ENCODE results near the gene POLR3A.
A peak's percentile ranks its signal among the peaks of the same experiment; 100 is the strongest.

POLR3A gene

DNA sequence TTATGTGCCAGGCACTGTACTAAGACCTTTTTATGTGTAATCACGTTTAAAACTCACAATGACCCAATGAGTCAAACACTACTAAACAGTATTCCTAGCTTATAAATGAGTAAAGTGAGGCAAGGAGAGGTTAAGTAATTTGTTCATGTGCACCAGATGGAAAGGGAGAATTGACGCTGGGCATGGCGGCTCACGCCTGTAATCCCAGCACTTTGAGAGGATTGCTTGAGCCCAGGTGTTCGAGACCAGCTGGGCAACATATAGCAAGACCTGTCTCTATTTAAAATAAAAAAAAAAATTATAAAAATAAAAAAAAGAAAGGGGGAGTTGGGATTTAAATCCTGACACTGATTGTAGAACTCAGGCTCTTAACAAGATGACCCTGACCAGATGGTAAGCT lies 56.0 kb downstream of the POLR3A start:
- TF ChIP-seq Cebpa-rat (IDR thresholded peaks at IDR 0.05) = no peak
- no peak overlapping the region for H3K4me2 ChIP-seq
- no peaks in the 10 kb centered on the region for H3K9me3 ChIP-seq (replicated peaks in 1 of 11)
- no peaks in the 10 kb centered on the region for H3K27me3 ChIP-seq
- peaks cover 10 to 16% (median 13%) of the 10 kb centered on the region in 10 experiments for H3K4me1 ChIP-seq
- no peak overlapping the region for H3K9ac ChIP-seq
- no peak overlapping the region for H3K27ac ChIP-seq
- peaks cover 35 to 50% (median 40%) of the 10 kb centered on the region in 11 experiments for H3K36me3 ChIP-seq
- peaks cover 0 to 11% (median 0%) of the 10 kb centered on the region in 11 experiments; a peak in 2 of 22 replicates for H4K20me1 ChIP-seq
- no peak overlapping the region for H3K4me3 ChIP-seq

DNA sequence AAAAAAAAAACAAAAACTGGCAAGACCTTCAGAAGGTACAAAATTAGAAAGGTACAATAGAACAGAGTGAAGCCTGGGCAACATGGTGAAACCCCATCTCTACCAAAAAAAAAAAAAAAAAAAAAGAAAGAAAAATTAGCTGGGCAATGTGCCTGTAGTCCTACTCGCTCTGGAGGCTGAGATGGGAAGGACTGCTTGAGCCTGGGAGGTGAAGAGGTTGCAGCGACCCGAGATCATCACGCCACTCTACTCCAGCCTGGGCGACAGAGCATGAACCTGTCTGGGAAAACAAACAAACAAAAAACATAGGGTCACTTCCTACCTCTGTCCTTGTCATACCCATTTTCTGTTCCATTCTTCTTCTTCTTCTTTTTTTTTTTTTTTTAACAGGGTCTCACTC lies 57.2 kb downstream of the POLR3A start:
- Histone ChIP-seq H3K27me3 (no peaks in the 10 kb centered on the region), H4K20me1 (peaks cover 0 to 5% (median 0%) of the 10 kb centered on the region in 11 experiments; a peak in 2 of 22 replicates), H3K9me3 (replicated peaks in 1 of 11) (no peaks in the 10 kb centered on the region), H3K9ac (no peak overlapping the region), H3K27ac (no peak overlapping the region), H3K4me2 (no peak overlapping the region), H3K4me1 (peaks cover 14 to 22% (median 18%) of the 10 kb centered on the region in 10 experiments), H3K4me3 (no peak overlapping the region), H3K36me3 (peaks cover 24 to 39% (median 28%) of the 10 kb centered on the region in 11 experiments)
- no peak for TF ChIP-seq Cebpa-rat (IDR thresholded peaks at IDR 0.05)

DNA sequence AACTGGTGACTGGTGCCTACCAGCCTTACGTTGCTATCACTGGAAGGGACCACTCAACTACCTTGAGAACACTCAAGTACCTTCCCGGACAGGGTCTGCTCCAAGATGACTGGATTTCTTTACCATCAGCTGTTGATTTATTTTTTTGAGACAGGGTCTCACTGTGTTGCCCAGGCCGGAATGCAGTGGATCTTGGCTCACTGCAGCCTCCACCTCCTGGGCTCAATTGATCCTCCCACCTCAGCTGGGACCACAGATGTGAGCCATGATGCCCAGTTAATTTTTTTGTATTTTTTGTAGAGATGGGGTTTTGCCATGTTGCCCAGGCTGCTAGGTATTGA lies 57.5 kb downstream of the POLR3A start:
- Histone ChIP-seq H3K4me3 (no peak overlapping the region), H3K27me3 (no peaks in the 10 kb centered on the region), H3K9ac (no peak overlapping the region; a peak in 1 of 22 replicates), H3K4me2 (peak overlapping the region in 10 of 11 experiments; percentile 49 to 78 (median 65); a peak in 16 of 22 replicates), H3K27ac (peak overlapping the region in 10 of 11 experiments; percentile 44 to 71 (median 56); a peak in 16 of 22 replicates), H3K4me1 (peaks cover 14 to 25% (median 21%) of the 10 kb centered on the region in 10 experiments), H4K20me1 (peaks cover 0 to under 1% (median 0%) of the 10 kb centered on the region in 11 experiments; a peak in 2 of 22 replicates), H3K36me3 (peaks cover 20 to 35% (median 25%) of the 10 kb centered on the region in 11 experiments), H3K9me3 (replicated peaks in 1 of 11) (no peaks in the 10 kb centered on the region)
- TF ChIP-seq Cebpa-rat (IDR thresholded peaks at IDR 0.05) = no peak

DNA sequence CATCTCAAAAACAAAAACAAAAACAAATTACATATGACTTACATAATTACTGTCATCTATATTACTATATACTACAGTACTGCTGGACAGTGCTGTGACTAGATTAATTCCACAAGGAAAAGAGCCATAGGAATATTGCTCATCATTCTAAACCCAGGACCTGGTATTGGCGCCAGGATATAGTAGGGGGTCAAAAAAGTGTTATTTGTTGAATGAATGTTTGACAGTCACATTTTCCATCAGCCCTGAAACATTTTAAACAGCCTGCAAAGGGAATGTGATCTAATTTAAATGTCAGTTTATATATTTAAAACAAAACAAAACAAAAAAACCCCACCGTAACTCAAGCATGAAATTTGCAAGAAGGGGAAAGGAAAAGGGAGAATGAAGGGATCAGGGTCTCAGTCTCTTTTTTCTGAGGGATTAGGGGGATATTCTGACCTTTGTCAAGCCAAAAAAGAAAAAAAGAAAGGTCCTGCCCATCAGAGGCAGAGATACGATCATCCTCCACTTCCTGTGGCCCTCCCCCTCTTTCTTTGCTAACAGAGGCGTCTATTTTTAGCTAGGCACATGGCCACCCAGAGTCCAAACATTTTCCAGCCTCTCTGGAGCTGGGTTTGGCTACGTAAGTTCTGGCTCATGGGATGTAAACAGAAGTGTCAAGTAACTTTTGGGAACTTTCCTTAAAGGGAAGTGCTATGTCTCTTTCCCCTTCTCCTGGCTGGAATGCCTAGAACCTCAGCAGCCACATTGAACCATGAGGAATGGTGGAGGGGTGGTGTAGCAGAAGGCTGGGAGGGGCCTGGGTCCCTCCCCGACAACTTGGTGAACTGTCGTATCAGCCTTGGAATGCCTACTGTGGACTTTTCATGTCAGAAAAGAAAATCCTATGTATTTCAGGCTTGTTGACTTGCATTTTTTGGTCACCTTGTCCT lies 58.2 kb downstream of the POLR3A start:
- no peak for TF ChIP-seq Cebpa-rat (IDR thresholded peaks at IDR 0.05)
- H3K9me3 ChIP-seq (replicated peaks in 1 of 11) = 0 out of 22 replicates have a peak, but pooled peaks cover 0 to 2% (median 0%) of the 10 kb centered on the region in 11 experiments

DNA sequence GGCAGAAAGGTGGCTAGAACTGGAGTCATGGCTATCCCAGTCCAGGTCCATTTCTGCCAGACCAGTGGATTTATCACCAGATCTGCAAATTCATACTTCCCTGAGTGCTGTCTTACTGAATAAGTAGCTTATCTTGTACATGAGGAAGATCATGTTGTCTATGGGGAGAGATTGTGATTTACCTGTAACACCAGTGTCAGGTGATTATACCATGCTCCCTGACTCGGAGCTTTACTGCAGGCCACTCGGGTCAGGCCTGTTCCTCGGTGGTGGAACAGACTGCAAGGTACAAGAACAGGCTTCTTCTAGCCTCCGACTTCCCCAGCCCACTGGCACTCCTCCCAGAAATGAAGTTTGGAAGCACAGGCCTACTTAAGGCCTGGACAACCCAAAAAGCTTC lies 60.2 kb downstream of the POLR3A start:
- TF ChIP-seq Cebpa-rat (IDR thresholded peaks at IDR 0.05) = no peak
- Histone ChIP-seq H3K9me3 (replicated peaks in 1 of 11) (peaks cover 4 to 23% (median 18%) of the 10 kb centered on the region in 11 experiments), H3K9ac (no peak overlapping the region), H3K4me2 (no peak overlapping the region), H3K27me3 (no peaks in the 10 kb centered on the region), H3K4me3 (no peak overlapping the region), H3K27ac (no peak overlapping the region), H3K4me1 (peaks cover 14 to 29% (median 25%) of the 10 kb centered on the region in 10 experiments), H4K20me1 (no peaks in the 10 kb centered on the region), H3K36me3 (peaks cover 0 to 10% (median 0%) of the 10 kb centered on the region in 11 experiments; a peak in 5 of 22 replicates)

More for the DNA sequence above, 58.2 kb downstream of the POLR3A start:
- H3K4me2 ChIP-seq = peak overlapping the region; percentile 49 to 78 (median 67)
- H3K4me1 ChIP-seq = peaks cover 14 to 29% (median 25%) of the 10 kb centered on the region in 10 experiments
- H3K4me3 ChIP-seq = no peak overlapping the region
- peak overlapping the region in 6 of 11 experiments; percentile 18 to 52 (median 23); a peak in 5 of 22 replicates for H3K9ac ChIP-seq
- no peaks in the 10 kb centered on the region; a peak in 1 of 22 replicates for H4K20me1 ChIP-seq
- H3K27ac ChIP-seq = peak overlapping the region in 10 of 11 experiments; percentile 44 to 71 (median 56); a peak in 19 of 22 replicates
- peaks cover 14 to 29% (median 18%) of the 10 kb centered on the region in 11 experiments for H3K36me3 ChIP-seq
- no peaks in the 10 kb centered on the region for H3K27me3 ChIP-seq

DNA sequence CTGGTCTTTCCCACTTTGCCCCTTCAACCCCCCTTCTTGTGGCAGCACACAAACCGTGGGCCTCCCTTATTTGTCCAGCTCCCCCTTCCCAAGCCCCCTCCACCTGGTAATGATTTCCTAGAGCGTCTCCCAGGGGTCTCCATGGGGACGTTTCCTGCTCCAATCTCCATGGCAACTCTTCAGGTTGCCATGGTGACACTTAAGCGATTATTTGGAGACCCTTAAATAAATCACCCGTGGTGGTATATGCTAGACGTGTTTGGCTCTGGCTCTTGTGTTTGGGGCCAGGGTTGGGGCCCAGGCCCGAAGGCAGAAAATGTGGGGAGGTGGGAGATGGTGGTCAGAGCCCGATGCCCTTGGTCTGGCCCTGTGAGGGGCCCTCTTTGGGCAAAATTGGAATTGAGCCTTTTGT lies 61.7 kb downstream of the POLR3A start:
- Histone ChIP-seq H3K4me1 (peaks cover 14 to 29% (median 25%) of the 10 kb centered on the region in 10 experiments), H4K20me1 (no peaks in the 10 kb centered on the region), H3K27ac (no peak overlapping the region), H3K9me3 (replicated peaks in 1 of 11) (peaks cover 11 to 32% (median 27%) of the 10 kb centered on the region in 11 experiments), H3K4me2 (peak overlapping the region in 7 of 11 experiments; percentile 21 to 62 (median 41); a peak in 11 of 22 replicates), H3K36me3 (peaks cover 0 to 10% (median 0%) of the 10 kb centered on the region in 11 experiments; a peak in 5 of 22 replicates), H3K9ac (no peak overlapping the region), H3K4me3 (no peak overlapping the region), H3K27me3 (no peaks in the 10 kb centered on the region)
- TF ChIP-seq Cebpa-rat (IDR thresholded peaks at IDR 0.05) = no peak

DNA sequence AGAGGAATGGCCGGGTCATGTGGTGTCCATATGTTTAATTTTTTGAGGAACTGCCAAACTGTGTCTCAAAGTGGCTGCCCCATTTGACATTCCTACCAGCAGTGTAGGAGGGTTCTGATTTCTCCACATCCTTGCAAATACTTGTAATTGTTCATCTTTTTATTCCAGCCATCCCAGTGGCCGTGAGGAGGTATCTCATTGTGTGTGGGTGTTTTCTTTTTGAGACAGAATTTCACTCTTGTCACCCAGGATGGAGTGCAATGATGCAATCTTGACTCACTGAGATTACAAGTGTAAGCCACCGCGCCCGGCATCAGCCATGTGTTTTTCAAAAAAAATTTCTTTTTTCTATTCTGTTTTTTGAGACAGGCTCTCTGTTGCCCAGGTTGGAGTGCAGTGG lies 64.0 kb downstream of the POLR3A start:
- TF ChIP-seq Cebpa-rat (IDR thresholded peaks at IDR 0.05) = peak in 1 of 11 experiments; percentile 28; a peak in 1 of 22 replicates
- H3K9ac ChIP-seq = no peak overlapping the region
- H3K36me3 ChIP-seq = peaks cover 0 to 4% (median 0%) of the 10 kb centered on the region in 11 experiments; a peak in 1 of 22 replicates
- peaks cover 0 to 18% (median 11%) of the 10 kb centered on the region in 10 experiments; a peak in 15 of 20 replicates for H3K4me1 ChIP-seq
- no peaks in the 10 kb centered on the region for H4K20me1 ChIP-seq
- peak overlapping the region in 1 of 11 experiments; percentile 5; a peak in 1 of 22 replicates for H3K4me2 ChIP-seq
- H3K27ac ChIP-seq = no peak overlapping the region
- no peaks in the 10 kb centered on the region for H3K27me3 ChIP-seq
- peaks cover 11 to 32% (median 27%) of the 10 kb centered on the region in 11 experiments for H3K9me3 ChIP-seq (replicated peaks in 1 of 11)
- no peak overlapping the region for H3K4me3 ChIP-seq

DNA sequence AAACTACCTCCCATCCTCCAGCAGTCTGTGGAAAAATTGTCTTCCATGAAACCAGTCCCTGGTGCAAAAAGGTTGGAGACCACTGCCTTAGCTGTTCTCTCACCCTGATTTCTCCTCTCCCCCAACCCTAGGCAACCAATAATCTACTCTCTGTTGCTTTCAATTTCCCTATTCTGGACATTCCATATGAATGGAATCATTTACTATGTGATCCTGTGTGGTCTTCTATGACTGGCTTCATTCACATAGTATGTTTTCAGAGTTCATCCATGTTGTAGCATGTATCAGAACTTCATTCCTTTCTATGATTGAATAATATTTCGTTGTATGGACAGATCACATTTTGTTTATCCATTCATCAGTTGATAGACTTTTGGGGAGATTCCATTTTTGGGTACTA lies 64.5 kb downstream of the POLR3A start:
- no peak for TF ChIP-seq Cebpa-rat (IDR thresholded peaks at IDR 0.05)
- Histone ChIP-seq H3K4me2 (no peak overlapping the region), H3K4me3 (no peak overlapping the region), H3K27me3 (no peaks in the 10 kb centered on the region), H3K9ac (no peak overlapping the region), H3K9me3 (replicated peaks in 1 of 11) (peaks cover 15 to 32% (median 27%) of the 10 kb centered on the region in 11 experiments), H3K36me3 (peaks cover 0 to 4% (median 0%) of the 10 kb centered on the region in 11 experiments; a peak in 1 of 22 replicates), H3K4me1 (peaks cover 0 to 18% (median 11%) of the 10 kb centered on the region in 10 experiments; a peak in 15 of 20 replicates), H3K27ac (no peak overlapping the region), H4K20me1 (no peaks in the 10 kb centered on the region)

DNA sequence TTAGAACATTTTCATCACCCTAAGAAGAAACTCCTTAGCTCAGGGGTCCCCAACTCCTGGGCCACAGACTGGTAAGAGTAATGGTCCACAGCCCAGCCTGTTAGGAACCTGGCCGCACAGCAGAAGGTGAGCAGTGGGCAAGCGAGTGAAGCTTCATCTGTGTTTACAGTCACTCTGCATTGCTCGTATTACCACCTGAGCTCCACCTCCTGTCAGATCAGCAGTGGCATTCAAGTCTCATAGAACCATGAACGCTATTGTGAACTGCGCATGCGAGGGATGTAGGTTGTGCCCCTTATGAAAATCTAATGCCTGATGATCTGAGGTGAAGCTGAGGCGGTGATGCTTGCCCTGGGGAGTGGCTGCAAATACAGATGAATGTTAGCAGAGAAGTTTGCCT lies 65.4 kb downstream of the POLR3A start:
- peaks cover 0 to 18% (median 11%) of the 10 kb centered on the region in 10 experiments; a peak in 15 of 20 replicates for H3K4me1 ChIP-seq
- peaks cover 16 to 37% (median 27%) of the 10 kb centered on the region in 11 experiments for H3K9me3 ChIP-seq (replicated peaks in 1 of 11)
- H3K27ac ChIP-seq = no peak overlapping the region
- peaks cover 0 to 4% (median 0%) of the 10 kb centered on the region in 11 experiments; a peak in 1 of 22 replicates for H3K36me3 ChIP-seq
- H3K4me2 ChIP-seq = no peak overlapping the region
- TF ChIP-seq Cebpa-rat (IDR thresholded peaks at IDR 0.05) = no peak
- H3K4me3 ChIP-seq = no peak overlapping the region
- H3K9ac ChIP-seq = no peak overlapping the region
- H3K27me3 ChIP-seq = no peaks in the 10 kb centered on the region
- no peaks in the 10 kb centered on the region for H4K20me1 ChIP-seq

Measured in BLaER1 treated with 17β-estradiol and CSF1 and Interleukin-3, amounts not matched to agents 10 nM and 100 nM (cell line).